Medulla oblongata (tissue), 1 donor: ENCODE data around the gene EIF5.

Experiments used
- DNase-seq: peaks from one replicate; pipeline ENCODE4 v3.0.0-alpha.2; 2015; ENCODE audit errors: extremely low spot score

EIF5 gene

DNA sequence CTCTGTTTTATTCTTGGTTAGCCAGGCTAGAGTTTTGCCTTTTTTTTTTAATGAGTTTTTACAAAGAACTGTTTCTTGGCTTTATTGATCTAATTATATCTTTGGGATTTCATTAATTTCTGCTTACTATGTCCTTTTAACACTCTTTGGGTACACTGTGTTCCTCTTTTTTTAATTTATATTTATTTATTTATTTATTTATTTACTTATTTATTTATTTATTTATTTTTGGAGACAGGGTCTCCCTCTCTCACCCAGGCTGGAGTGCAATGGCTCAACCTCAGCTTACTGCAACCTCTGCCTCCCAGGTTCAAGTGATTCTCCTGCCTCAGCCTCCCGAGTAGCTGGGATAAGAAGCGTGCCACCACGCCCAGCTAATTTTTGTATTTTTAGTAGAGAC, 36.0 kb downstream of the EIF5 start:
- no peak for DNase-seq

DNA sequence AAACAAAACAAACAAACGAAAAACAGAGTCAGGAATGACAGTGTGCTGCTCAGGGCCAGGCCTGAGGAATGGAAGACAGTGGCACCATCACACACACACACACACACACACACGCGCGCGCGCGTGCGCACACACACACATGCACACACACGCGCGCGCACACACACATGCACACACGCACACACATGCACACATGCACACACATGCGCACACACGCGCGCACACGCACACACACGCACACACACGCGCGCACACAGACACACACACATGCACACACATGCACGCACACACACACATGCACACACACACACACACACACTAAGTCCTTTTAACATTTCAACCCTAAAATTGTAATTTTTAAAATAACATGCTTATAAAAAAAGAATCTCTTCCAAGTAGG, 38.0 kb downstream of the EIF5 start:
- DNase-seq, result no peak

DNA sequence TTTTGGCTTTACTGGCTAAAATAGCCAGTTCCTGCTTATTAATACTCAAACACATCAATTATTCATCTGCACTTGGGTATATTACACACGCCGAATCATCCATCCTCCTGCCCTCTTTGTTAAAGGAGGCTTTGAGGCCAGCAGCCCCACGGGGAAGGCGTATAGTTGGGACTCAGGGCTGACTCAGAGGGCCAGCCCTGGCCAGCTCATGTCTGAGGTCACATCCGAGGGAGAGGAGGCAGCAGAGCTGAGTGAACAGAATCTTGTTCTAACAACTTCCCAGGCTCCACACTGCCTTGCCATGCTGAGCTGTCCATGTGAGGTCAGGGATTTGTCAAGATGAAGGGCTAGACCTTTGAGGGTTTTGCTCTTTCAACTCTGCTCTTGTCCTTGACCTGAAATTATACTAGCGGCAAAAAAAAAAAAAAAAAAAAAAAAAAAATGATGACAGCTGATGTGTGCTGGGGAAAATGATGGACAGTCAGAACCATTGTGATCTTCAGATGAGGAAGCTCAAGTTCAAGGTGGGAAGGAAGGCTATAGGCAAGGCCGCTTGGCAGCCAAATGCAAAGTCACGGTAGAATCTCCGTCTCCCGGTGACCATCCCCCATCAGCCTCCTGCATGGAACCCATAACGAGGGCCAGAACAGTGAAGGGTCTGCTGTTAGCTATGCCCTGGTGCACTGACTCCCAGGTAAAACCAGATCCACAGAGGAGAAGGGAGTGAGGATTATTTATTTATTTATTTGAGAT, 38.7 kb downstream of the EIF5 start:
- DNase-seq, result no peak

DNA sequence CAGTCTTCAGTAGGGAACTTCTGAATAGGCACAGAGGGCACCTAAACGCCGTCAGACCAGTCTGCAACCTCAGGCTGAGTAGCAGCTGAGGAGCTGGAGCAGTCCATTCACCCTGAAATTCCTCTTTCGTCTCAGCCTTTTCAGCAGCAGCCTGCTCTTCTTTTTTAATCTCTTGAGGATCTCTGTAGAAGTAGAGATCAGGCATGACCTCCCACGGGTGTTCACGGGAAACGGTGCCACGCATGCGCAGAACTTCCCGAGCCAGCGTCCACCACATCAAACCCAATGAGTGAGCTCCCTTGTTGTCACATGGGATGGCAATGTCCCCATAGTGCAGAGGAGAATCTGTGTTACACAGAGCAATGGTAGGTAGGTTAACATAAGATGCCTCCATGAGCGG, 40.1 kb downstream of the EIF5 start:
- no peak for DNase-seq

DNA sequence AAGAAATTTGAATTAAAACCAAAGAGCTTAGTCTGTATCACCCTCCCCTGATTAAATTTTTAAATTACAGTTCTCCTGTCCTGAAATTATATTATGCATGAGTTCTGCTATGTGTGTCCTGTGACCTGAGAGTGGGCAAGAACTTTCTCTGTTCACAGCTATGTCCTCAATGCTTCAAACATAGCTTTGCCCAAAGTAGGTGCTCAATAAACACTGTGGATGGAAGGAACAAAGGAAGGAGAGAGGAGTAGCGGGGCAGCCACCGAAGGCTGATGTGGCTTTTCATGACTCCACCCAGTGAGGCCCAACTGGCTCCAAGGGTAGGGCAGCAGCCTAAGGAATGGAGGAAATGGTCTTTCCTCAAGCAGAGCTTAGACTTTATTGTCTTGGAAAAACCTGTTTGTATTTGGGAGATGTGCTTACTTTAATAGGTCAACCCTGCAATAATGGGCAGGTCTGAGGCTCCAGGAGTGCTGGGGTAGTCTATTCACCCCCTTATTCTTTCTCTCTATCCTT, 43.5 kb downstream of the EIF5 start:
- no peak for DNase-seq

DNA sequence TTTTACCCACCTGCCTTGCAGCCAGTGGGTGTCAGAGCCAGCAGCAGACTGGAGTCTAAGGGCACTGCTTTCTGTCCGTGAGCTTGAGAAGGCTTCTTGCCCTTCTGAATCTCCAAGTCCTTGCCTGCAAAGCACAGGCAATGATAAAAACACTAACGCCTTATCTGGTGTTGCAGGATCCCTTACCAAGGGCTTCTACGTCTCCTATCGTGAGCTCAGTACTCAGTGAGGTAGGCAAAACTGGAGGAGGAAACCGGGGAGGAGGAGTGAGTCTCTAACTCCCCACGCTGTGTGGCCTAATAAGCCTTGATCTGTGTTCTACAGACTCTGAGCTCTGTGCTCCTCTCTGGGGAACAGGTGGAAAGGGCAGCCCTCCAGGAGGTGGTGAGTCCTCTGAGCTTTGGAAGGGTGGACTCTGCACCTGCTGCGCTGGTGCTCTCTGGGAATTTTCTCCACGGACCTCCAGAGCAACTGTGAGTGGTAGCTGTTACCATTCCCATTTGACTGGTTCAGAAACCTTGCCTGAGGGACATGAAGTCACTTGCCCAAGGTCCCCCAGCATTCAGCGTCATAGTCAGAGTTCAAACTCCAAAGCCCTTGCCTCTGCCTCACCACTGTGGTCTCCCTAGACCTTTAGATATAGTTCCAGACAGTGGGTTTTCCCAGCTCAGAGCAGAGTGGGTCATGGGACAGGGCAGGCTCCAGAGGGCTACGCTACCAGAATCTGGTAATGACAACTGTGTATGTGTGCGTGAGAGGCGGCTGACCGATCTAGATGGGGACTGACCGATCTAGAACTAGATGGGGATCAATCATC, 44.2 kb downstream of the EIF5 start:
- DNase-seq, result no peak

DNA sequence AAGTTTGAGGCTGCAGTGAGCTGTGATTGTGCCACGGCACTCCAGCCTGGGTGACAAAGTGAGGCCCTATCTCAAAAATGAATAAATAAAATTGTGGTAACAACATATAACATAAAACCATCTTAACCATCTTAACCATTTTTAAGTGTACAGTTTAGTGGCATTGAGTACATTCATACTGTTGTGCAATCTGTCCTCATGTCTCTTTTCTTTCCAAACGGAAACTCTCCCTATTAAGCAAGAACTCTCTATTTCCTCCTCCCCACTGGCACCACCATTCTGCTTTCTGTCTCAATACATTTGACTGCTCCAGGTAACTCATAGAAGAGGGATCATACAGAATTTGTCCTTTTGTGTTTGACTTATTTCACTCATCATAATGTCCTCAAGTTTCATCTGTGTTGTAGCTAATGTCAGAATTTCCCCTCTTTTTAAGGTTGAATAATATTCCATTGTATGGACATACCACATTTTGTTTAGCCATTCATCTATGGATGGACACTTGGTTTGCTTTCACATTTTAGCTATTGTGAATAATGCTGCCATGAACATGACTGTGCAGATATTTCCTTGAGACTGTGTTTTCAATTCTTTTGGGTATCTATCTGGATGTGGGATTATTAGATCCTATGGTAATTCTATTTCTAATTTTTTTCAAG, 46.8 kb downstream of the EIF5 start:
- no peak for DNase-seq

DNA sequence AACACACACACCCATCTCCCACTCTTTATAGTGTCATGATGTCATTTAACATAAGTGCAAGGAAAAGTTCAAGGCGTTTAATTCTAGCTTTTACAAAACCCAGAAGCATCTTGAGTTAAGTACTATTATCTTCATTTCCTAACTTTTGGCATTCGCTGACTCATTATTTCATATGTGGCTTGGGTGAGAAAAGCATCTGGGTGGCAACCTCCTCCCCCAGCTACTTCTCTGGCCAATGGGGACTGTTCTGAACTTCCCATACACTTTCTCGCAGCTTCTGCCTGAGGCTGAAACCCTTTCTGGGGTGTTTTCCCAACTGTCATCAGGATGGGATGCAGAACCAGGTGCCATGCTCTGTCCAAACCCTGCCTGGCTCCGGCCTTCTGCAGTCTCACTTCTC, 48.3 kb downstream of the EIF5 start:
- no peak for DNase-seq

DNA sequence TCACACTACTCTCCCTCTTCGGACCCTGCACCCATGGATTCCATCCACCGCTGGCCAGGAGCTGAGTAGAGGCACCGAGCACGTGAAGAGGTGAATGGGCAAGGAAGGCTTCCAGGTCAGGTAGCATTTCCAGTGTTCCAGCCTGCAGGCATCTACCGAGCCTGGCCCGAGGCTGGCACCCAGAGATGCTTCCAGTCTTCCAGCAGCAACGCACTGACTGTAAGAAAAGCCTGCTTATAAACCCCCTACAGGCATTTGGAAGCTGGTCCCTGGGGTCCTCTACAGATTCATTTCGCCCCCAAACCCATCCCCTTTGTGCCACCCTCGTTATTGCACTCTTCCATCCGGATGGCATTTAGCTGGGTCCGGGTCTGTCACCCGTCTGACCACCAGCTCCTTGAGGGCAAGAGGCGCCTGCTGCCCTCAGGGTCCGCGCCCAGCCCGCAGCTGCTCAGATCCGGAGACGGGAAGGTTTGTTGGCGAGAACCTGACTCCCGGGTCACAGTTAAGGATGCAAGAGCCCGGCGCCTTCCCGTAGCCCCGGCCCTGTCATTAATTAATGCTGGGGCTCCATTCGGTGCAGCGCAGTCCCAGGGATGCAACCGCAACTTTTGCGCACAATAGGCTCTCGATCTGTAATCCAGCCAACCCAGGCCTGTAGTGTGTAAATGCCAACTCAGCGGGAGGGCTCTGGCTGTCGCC, 50.6 kb downstream of the EIF5 start:
- no peak for DNase-seq

DNA sequence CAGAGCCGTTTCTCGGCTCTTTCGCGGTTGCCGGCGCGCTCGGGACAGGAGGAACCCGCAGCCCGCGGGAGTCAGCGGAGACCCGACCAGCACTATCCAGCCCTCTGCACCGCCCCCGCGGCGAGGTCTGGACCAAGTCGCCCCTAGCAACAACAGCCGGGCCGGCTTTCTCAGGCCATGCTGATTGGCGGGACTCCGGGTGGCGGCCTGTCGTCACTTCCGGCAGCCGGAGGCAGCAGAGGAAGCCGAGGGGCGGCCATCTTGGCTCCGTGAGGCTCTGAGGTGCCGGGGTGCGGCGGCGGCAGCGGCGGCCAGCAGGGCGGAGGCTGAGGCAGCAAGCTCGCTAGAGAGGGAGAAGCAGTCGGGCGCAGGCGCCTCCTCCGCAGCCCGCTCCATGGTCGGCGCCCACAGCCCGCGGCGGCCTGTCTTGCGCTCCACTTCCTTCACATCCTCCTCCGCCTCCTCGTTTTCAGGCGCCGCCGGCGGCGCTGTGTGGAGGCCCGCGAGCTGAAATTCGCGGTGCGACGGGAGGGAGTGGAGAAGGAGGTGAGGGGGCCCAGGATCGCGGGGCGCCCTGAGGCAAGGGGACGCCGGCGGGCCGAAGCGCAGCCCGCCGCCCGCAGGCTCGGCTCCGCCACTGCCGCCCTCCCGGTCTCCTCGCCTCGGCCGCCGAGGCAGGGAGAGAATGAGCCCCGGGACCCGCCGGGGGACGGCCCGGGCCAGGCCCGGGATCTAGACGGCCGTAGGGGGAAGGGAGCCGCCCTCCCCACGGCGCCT, 51.3 kb downstream of the EIF5 start, which contains the start of gene MARK3:
Gene MARK3, plus strand, starts transcription at position 264 of the 777 bp plus-strand sequence. CDS start 615 bp downstream, outside the sequence.
- DNase-seq, result peak; percentile 98

DNA sequence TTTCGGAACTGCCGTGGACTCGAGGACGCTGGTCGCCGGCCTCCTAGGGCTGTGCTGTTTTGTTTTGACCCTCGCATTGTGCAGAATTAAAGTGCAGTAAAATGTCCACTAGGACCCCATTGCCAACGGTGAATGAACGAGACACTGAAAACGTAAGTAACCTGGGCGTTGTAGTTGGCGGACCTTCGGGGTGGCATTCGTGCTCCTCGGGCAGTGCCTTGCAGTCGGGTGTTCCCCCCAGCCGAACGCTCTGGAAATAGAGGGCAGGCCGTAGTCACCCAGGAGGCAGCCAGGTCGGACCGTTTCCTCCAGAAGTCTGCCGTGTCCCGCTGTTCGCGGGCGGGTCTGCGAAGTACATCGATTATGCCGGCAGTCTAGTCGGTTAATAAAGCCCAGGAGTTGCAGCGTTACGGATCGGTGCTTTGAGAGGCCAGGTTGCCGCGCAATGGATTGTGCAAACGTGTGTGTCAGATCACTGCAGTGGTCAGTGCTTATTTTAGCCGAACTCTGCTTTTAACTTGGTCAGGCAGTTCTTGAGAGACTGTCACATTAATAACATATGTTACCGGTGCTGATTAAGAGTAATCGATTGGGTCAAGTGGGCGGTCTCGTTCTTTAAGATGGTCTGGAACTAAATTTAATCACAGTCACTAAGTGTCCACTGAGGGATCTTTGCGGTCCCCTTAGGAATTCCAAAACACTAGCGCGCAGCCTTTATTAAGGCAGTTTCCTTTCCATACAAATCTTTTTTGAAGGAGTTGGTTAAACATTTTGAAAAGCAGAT, 52.1 kb downstream of the EIF5 start:
- peak; percentile 37 for DNase-seq

DNA sequence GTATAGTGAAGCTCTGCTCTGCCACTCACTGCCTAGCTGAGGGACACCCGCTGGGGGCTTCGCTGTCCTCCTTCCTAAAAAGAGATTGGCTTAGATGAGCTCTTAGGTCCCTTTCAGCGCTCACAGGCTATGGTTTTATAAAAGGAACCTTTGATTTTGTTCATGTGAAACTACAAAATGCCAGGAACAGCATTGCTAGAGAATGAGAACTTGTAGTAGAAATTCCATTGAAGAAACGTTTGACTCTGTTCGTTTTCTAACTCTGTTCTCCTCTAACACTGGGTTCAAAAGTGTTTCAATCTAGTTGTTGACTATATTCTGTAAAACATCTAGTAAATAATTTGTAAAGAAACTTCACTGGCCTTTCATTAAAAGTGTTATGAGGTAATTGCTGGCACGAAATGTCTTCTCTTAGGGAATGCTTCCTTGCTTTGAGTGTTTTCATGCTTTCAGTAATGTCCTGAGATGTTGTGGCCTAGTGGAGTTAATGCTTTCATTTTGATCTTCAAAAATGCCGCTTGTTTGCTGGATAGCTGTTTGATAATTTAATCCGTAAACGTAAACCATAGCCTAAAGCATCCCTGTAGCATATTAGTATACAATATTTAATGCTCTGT, 52.8 kb downstream of the EIF5 start:
- peak; percentile 60 for DNase-seq

DNA sequence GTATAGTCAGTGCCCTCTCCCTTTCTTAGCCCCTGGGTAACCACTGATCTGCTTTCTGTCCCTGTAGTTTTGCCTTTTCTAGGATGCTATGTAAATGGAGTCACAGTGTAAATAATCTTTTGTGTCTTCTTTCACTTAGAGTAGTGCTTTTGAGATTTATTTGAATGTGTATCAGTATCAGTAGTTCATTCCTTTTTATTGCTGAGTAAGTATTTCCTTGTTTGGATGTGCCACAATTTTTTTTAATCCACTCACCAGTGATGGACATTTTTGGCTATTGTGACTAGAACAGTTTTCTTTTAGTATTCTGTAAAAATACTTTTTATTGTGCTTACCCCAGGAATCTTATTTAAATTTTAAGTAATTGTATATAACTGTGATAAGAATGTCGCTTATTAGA, 54.6 kb downstream of the EIF5 start:
- DNase-seq, result no peak

DNA sequence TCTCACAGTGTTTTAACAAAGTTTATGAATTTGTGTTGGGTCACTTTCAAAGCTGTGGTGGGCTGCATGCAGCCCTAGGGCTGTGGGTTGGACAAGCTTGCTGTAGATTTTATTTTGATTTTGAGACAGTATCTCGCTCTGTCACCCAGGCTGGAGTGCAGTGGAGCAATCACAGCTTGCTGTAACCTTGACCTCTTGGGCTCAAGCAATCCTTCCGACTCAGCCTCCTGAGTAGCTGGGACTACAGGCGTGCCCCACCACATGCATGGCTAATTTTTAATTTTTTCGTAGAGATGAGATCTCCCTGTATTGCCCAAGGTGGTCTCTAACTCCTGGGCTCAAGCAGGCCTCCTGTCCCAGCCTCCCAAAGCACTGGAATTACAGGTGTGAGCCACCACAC, 56.6 kb downstream of the EIF5 start:
- DNase-seq, result no peak

DNA sequence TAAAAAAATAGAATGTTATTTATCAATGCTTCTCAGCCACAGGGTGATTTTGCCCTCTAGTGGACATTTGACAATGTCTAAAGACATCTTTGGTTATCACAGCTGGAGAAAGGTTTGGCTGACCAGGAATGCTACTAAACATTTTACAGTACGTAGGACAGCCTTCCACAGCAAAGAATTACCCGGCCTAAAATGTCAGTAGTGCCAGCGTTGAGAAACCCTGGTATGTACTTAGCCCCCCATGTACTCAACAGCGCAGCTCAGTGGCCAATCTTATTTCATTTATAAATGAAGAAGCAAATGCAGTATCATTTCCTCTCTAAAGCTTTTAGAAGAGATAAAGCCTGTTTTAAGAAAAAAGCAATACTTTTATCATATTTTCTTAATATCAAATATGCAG, 57.0 kb downstream of the EIF5 start:
- peak; percentile 61 for DNase-seq

DNA sequence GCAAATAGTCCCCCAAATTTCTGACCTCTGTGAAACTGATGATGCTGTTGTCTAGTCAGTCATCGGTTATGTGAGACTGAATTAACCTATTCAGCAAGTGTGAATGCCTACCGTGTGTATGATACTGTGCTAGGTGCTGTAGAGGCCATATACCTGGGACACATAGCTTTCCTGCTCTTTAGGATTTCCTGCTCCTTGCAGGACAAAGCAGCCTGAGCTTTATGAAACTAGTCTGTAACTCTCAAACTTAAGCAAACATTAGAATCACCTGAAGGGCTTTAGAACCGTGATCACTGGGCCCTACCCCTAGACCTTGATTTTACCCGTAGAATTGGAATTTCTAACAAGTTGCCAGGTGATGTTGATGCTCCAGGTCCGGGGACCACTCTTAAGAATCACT, 58.1 kb downstream of the EIF5 start:
- no peak for DNase-seq

DNA sequence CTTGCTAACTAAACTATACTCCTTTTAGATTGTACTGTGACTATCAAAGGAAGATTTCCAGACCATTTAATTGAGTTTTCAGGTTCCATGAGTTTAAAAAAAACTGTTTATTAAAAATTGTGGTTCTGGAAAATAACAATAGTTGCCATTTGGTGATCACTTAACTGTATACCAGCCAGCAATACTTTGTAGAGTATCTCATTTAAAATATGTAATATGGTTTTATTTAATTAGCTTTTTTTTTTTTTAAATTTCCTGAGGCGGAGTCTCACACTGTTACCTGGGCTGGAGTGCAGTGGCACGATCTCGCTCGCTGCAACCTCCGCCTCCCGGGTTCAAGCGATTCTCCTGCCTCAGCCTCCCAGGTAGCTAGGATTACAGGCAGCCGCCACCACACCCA, 58.5 kb downstream of the EIF5 start:
- DNase-seq, result no peak

DNA sequence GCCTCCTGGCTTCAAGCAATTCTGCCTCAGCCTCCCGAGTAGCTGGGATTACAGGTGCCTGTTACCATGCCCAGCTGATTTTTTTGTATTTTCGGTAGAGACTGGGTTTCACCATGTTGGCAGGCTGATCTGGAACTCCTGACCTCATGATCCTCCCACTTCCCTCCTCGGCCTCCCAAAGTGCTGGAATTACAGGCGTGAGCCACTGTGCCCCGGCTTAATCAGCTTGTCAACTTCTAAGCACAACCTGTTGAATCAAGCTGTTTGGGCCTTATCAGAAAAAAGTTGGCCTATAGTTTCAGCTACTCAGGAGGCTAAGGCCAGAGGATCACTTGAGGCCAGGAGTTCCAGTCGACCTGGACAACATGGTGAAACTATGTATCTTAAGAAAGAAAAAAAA, 59.0 kb downstream of the EIF5 start:
- no peak for DNase-seq
